NCI-H128 (cell line): ENCODE measurements around the gene UMODL1.
"Not testable (repeated sequence)": the region's sequence is repeated elsewhere in the genome, so short reads cannot be mapped to it uniquely, and the experiment has no call there.

Source experiments
- DNase-seq: peaks from one replicate; lab custom pipeline; 2025; ENCODE audit not compliant: unreplicated experiment; lab: John Stamatoyannopoulos, UW

Gene UMODL1

DNA sequence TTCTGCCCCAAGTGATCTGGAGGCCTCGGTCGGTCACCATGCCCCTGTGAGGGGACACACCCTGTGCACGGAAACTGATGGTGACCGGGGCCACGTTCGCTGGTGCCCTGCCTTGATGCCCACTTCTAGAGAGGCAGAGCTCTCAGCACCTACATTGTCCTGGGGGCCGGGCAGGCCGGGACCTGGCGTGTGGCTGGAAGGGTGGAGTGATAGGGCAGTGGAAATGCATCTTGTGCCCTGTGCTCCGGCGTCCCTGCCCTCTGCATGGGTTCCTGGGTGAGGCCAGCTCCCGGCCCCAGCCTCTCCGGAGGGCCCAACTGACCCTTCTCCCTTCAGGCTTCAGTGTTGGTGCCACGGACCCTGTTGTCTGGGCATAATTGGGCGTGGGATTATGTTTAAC lies 11.0 kb upstream of the UMODL1 start:
- DNase-seq, result no peak

DNA sequence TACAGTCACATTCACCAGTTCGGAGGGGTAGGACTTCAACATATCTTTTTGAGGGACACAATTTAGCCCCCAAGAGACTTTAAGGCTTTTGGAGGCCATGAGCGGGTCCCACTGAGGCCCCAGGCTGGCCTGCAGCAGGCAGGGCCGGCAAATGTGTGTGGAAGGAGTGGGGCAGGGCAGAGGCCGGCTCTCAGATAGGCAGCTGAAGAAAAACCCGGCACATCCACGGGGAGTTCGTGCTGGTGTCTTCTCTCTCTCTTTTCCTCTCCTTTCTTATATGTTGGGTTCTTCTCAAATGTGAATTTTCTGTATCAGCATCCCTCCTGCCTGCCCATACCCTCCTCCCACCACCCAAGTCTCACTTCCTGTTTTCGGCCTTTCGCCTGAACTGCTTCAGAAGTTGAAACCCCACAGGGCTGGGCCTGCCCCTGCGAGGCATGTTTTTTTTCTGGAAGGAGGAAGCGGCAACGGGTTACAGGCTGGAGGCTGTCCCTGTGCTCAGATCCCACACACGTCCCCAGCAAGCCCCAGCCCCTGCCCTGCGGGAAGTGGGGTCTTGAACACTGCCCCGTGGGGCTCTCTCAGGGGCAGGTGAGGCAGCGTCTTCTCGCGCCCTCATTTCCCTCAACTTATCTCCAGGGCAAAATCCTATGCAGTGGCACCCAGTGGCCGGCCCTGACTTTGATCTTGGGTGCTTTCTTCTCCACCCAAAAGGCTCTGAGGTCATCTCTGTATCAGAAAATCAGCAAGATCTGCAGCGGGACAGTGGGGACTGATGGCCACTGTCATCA lies 9.7 kb upstream of the UMODL1 start:
- DNase-seq, result no peak

DNA sequence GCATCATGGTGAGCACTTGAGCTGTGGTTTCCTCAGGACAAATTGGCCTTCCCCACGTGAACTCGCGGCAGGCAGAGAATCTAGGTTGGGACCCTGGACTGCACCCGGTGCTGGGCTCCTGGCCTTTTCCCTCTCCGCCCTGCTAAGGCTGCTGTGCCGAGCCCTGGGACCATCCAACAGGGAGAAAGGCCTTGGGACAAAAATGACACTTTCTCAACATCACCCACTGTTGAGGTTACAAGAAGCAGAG lies 9.2 kb upstream of the UMODL1 start:
- no peak for DNase-seq

DNA sequence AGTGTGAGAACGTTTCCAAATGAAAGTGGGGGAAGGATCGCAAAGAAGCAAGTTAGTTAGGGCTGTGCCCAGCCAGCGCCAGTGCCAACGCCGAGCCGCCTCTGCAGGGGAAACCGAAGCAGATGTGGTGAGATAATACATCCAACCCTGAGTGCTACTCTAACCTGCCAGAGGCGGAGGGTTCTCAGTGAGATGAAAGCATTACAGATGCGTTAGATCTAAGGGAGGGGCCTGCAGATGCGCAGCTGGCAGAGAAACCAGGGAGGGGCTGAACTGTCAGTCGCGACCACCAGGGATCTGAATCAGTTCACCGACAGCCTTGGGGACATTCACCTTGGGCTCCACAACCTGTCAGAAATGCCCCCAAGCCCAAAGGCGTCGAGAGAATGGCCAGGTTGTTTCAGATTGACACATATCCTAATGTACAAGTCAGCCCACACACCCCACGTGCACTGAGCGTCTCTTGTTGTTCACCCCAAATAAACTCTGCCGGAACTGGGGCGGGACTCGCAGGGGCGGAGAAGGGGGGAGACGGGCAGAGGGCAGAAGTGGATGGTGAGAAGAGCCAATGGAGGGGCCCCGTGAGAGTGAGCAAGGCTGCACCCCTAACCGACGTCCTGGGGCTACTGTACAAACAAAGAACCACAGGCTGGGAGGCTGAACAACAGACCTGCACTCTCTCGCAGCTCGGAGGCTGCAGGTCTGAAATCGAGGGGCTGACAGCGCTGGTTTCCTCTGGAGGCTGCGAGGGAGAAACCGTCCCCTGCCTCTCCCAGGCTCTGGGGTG lies 8.7 kb upstream of the UMODL1 start:
- no peak for DNase-seq

DNA sequence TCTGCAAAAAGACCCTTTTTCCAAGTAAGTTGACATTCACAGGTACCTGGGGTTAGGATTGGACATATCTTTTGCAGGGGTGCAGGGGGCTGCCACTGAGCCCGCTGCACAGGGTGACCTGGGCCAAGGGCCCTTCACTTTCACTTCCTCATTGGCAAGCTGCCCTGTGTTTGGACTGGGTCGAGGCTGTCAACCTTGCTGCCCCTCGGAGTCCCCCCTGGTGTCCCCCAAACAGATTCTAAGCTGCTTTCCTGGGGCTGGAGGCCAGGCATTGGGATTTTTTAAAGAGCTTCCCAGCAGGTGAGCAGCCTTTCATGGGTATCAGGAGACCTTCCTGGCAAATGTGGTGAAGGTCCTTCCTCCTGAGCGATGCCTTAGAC lies 7.9 kb upstream of the UMODL1 start:
- peak; percentile 49 for DNase-seq

DNA sequence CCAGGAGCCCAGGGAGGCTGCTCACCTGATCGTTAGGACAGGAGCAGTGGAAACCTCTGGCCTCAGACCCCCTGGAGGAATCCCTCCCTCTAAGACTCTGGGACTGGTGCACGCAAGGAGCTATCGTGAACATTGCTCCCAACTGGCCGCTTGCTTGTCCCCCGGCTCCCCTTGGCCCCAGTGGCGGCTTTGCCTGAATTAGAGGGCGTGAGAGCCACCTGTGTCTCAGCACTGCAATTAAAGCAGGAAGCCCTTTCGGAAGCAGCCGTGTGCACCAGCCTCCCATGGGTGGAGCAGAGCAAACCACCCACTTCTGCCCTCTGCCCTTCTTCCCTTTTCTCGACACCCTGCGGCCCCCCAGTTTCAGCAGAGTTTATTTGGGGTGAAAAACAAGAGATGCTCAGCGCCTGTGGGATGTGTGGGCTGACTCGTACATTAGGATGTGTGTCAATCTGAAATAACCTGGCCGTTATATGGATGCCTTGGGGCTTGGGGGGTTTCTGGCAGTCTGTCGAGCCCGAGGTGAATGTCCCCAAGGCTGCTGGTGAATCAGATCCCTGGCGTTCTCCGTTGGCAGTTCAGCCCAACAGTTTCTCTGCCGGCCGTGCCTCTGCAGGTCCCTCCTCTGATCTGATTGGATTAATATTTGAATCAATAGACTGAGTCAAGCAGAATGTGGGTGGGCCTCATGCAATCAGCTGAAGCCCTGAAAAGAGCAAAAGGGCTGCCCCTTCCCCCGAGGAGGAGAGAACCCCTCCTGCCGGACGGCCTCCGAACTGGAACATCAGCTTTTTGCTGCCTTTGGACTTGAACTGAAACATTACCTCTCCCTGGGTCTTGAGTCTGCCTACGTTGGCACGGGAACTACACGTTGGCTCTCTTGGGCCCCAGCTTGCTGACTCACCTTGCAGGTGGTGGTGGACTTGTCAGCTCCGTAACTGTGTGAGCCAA lies 7.3 kb upstream of the UMODL1 start:
- DNase-seq, result no peak

DNA sequence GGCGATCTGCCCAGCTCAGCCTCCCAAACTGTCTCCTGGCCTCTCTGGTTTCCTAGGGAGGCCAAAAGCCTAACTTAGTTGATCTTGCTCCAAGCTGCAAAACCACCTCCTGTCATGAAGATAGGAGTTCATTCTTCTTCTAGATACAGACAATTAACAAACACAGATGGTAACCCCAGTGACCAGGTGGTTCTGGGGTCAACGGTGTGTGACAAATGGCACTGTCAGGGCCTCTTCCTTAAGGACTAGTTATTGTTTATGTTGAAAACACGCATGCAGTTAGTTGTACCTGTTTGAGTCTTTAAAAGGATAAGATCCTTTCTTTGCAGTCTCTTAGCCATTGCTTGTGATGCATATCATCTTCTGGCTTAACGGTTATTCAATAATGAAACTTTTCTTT lies 4.6 kb upstream of the UMODL1 start:
- no peak for DNase-seq

DNA sequence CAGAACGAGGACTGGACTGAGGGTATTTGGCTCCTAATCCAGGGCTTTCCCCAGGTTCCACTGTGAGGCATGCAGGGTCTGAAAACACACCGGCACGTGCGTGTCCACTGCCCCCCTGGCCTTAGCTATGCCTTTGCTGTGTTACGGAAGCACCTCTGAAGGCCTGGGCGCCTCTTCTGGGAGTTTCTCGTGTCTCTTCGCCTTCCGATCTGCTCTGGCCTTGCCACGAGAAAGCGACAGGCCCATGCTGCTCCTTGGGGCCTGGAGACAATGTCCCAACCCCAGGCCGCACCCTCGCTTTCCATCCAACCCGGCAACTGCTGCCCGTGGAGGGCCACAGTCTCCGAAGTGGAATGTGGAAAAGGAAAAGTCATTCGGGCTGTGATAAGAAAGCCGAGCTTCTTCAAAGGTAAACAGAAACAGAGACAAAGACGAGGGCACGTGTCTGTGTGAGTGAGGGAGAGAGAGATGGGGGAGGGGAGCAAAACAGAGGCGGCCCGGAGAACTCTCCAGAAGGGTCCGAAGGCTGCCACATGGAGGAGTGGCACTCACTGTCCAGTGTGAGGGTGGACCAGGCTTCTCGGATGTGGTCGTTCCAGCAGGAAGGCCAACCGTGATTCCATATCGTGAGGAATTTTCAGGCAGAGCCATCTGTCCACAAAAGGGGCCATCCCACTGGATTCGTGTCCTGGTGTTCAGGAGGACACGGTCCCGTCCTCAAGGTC lies 3.4 kb upstream of the UMODL1 start:
- no peak for DNase-seq

DNA sequence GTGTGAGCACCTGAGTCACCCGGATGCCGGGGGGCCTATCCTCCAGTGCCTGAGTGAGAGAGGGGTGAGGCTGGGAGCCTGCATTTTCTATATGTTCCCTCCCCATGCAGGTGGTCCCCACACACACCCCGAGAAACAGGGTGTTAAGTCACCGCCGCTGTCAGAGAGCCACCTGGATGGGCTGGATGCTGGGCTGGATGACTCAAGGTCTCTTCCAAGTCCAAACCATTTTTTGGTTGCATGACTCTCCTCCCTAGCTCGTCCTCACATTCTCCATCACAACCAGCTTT lies 2.9 kb upstream of the UMODL1 start:
- DNase-seq, result no peak

DNA sequence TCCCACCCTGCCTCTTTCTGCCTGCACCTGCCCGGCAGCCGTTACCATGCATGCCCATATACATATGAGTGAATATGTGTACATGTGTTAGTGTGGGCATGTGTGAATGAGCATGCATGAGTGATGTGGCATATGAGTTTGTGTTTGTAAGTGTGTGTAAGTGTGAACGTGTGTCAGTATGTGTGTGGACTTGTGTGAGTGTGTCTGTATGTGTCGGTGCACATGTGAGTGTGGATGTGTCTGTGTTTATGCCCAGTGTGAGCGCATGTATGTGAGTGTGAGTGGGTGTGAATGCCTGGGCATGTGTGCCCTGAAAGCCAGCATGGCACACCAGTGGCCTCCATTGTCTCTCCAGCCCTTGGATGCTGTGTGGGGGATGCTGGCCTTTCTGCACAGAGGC lies 2.5 kb upstream of the UMODL1 start:
- DNase-seq, result no peak

DNA sequence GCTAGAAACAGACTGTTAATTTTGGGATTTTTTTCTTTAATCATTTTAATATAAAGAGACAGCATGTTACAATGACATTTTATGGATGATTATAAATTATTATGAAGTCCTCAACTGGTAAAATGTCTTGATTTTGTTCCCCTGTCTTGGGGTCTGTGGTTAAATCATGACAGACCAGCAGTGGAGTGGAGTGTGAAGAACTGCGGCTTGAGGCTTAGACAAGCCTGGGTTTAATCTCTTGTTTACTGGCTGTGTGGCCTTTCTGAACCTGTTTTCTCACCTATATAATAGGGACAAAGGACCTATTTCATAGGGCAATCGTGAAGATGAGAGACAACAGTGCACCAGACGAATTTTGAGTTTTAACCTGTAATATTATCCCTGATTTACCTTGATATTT lies 1.8 kb upstream of the UMODL1 start:
- DNase-seq, result no peak

DNA sequence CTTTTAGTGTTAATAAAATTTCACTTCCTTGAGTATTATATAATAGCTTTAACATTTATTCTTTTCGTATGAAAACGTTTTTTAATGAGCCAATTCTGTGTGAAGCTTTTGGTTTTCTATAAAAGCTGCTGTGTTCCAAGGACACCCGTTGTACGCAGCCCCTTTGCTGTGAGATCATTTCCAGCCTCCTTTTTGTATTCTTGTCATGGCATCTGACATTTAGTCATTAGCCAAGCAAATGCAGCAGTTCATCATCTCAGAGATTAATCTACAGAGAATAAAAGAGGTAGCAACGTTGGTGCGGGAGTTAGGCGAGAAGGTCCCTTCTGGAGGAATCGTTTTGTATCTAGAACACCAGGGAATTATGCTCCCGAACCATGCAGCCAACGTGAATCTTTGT lies 1.3 kb upstream of the UMODL1 start:
- DNase-seq, result no peak

DNA sequence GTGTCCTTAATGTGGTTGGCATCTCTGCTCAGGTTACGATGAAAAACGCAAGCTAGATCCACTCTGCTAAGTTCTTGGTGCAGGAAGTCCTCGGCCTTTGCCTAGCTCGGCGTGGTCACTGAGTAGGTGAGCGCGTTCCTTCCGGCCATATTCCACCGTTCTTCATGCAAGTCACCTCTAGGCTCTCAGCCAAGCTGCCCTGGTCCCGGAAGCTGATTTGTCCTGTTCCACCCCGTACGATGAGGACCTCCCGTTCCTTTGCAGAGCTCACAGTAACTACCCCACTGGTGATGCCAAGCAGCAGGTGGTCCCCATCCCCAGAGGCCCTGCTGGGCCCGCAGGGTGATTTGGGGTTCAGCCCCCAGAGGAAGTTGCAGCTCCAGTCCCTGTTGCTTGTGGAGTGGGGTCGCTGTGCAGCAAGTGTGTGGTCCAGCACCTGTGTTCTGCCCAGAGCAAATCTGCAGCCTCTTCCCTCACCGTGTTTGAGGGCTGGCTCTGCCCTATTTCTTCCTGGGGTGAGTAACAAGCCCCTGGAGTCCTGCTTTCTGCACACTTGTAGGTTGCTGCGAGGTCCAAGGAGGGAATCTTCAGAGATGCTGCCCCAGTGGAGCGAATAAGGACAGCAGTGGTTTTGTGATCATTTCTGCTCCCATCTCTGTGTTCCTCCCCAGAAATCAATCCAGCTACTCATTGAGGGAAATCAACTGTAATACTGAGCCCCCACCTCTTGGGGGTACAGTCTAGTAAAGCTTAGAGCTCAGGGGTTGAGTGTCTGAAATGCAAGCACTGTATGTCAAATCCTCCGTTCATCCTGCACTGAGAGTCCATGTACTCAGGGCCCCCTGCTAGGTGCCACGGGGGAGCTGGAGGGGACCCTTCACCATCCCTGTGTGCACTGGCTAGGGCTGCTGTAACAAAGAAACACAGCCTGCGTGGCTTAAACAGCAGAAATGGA lies 2.3 kb downstream of the UMODL1 start:
- DNase-seq, result no peak

DNA sequence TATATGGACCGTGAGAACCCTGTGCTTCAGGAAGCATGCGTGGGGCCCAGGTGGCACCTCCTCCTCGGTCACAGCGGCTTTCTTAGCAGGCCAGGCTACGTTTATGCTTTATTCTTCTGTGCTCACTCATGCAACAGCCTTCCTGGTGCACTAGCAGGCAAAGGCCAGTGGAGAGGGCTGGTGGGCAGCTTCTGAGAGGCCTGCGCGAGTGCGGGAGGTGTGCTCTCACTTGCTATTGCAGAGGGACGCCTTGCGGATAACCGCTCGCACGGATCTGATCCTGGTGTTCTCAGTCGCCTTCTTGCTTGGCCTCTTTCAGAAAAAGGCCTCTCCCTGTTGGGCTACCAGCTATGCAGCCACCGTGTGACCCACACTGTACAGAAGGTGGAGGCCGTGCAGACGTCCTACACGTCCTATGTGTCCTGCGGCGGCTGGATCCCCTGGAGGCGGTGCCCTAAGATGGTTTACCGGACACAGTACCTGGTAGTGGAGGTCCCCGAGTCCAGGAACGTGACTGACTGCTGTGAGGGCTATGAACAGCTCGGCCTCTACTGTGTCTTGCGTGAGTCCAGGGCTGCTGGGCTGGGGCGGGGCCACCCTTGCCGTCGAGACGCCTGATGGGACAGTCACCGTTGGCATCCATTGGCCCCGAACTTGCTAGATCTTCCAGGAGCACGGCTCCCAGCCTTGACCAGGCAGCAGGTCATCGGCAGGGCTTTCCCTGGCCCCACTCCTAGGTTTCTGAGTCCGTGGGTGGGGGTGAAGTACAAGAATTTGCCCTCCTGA lies 4.8 kb downstream of the UMODL1 start:
- DNase-seq, result no peak

DNA sequence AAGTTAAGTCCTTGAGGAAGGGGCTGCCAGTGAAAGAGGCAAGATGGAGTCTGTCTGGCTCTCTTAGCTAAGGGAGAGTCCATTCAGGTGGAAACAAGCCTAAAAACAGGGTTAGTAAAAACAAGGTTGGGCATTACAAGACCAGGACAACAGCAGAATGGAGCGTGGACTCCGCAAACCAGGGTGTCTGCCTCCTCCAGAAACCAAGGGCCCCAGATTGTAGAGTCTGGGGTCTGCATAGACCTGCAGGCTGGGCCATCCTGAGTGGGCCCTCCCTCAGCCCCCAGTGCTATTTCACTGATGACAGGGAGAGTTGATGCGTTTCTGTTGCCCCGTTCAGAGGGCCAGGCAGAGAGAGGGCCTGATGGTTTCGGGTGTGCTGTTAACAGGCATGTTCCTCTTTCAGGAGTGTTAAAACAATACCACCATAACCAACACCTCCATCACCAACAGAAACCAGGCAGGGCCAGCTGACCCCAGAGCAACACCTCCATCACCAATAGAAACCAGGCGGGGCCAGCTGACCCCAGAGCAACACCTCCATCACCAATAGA lies 6.6 kb downstream of the UMODL1 start:
- DNase-seq, result not testable (repeated sequence)

DNA sequence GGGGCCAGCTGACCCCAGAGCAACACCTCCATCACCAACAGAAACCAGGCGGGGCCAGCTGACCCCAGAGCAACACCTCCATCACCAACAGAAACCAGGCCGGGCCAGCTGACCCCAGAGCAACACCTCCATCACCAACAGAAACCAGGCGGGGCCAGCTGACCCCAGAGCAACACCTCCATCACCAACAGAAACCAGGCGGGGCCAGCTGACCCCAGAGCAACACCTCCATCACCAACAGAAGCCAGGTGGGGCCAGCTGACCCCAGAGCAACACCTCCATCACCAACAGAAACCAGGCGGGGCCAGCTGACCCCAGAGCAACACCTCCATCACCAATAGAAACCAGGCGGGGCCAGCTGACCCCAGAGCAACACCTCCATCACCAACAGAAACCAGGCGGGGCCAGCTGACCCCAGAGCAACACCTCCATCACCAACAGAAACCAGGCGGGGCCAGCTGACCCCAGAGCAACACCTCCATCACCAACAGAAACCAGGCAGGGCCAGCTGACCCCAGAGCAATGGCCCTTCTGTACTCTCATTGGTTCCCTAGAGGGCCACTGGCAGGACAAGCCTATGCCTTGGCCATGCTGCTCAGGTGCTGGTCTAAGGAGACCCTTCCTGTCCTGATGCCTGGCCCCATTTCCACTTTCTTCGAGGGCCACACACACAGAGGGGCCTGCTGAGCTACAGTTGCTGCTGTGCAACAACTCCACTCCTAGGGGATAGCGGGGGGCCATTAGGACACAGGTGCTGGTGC lies 7.3 kb downstream of the UMODL1 start:
- not testable (repeated sequence) for DNase-seq

DNA sequence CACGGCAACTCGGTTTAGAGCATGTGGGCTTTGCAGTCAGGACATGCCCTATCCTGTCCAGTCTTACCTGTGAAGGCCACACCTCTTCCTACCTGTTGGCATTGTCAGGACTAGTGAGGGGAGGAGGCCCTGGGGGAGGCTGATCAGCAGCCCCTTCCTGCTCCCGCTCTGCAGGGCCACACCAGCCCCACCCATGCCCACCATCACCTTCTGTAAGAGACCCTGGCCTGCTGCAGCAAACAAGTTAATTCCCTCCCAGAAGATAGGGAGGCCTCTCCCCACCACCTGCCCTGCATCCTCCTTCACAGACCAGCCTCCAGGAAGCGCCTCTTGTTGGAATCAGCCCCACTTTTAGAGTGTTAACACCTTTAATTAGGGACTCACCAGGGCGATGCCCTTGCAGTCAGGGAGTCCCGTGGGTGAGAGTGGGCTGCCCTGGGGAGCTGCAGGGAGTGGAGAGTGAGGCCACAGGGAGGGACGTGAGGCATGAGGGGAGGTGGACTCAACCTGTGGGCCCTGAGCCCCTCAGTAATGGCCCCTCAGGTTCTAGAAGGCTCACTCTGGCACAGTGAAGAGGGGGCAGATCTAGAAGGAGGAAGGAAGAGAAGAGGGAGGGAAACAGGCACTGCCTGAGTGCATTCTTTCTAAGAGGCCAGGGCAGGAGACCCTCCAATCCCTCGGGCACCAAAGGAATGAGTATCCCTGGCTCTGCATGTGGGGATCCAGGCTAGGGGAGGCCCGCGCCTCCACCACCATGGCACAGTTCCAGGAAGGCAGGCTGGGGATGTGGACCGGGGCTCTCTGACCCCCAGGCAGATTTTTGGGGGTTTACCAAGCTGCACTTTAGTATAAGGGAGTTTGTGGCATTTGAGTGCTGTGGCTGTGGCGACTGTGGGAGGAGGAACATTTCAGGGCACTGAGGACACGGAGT lies 8.2 kb downstream of the UMODL1 start:
- no peak for DNase-seq
